A673 (cell line): Measurements from ENCODE around the gene FAM124B.

Experiments
- EZH2 ChIP-seq: fragments of 200-600 bp; sonication (generic); IDR thresholded peaks from 2 replicates; pipeline ENCODE4 v1.6.1; 2017; ENCODE audit warnings: borderline replicate concordance, low read depth, mild to moderate bottlenecking, mixed read lengths, antibody characterized with exemption, low read length; ENCODE audit not compliant: poor library complexity, severe bottlenecking
- TF ChIP-seq, protein P1 (sequence below): fragments of 300-800, 200-600 bp; sonication (generic); conservative IDR thresholded peaks from 2 replicates; pipeline ENCODE4 v1.5.1; 2017; ENCODE audit warnings: low read depth, mild to moderate bottlenecking, antibody characterized with exemption, low read length, moderate library complexity, mixed read lengths

DNA sequence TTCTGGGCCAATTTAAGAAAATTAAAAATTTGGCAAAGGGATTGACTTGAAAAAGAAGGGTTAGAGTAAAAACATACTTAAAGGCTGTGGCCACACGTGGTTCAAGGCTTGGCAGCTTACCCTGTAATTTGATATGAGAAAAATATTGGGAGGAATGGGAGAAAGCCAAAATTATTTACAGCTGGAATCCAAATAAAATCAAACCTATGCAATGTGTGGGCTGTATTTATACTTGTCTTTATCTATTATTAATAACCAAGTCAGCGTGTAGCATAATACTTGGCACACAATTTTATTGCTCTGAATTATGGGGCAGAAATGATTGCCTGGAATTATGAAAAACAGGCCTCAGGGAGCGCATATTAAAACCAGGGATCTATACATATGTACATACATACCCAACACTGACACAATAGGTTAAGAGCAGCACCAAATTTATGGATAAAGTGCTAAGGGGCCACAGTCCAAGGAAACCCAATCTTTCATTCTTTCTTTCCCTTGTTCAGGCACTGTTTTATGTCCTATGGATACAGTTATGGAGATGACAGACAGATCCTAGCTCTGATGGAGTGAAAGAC is 35.6 kb downstream of the FAM124B start:
- TF ChIP-seq, protein P1, sequence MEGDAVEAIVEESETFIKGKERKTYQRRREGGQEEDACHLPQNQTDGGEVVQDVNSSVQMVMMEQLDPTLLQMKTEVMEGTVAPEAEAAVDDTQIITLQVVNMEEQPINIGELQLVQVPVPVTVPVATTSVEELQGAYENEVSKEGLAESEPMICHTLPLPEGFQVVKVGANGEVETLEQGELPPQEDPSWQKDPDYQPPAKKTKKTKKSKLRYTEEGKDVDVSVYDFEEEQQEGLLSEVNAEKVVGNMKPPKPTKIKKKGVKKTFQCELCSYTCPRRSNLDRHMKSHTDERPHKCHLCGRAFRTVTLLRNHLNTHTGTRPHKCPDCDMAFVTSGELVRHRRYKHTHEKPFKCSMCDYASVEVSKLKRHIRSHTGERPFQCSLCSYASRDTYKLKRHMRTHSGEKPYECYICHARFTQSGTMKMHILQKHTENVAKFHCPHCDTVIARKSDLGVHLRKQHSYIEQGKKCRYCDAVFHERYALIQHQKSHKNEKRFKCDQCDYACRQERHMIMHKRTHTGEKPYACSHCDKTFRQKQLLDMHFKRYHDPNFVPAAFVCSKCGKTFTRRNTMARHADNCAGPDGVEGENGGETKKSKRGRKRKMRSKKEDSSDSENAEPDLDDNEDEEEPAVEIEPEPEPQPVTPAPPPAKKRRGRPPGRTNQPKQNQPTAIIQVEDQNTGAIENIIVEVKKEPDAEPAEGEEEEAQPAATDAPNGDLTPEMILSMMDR, result no peak
- no peak for TF ChIP-seq EZH2
